GM23248 (cell line): Measurements from ENCODE around the gene CCDC158.

Source experiments
- EZH2 ChIP-seq: fragments of 200-600 bp; sonication (generic); IDR thresholded peaks from 2 replicates; pipeline ENCODE4 v1.6.1; 2018; ENCODE audit warnings: antibody characterized with exemption, mild to moderate bottlenecking; ENCODE audit not compliant: insufficient read depth, poor library complexity, severe bottlenecking
- EZH2phosphoT487 ChIP-seq: fragments of 200-600 bp; sonication (generic); IDR thresholded peaks from 2 replicates; pipeline ENCODE4 v1.6.1; 2018; ENCODE audit warnings: antibody characterized with exemption, moderate library complexity, mild to moderate bottlenecking, low read depth; ENCODE audit not compliant: insufficient read depth

GRCh38 chr4:76272073-76272472 lies 148.9 kb downstream of the CCDC158 start:
- TF ChIP-seq EZH2phosphoT487 (no peak), EZH2 (no peak)
